ENCODE results near the gene PEX14. TPM values are rescaled to one million over a fixed set of nuclear protein-coding genes. Genes with fewer than 3 reads are reported as not detected.

PEX14 gene
- total and polyA plus RNA-seq, 9 of the 15 experiments (the other 6 are each of a cell fraction or from before 2014, with no cell fraction given), result 2.6 to 45.7 (median 22.7) TPM

DNA sequence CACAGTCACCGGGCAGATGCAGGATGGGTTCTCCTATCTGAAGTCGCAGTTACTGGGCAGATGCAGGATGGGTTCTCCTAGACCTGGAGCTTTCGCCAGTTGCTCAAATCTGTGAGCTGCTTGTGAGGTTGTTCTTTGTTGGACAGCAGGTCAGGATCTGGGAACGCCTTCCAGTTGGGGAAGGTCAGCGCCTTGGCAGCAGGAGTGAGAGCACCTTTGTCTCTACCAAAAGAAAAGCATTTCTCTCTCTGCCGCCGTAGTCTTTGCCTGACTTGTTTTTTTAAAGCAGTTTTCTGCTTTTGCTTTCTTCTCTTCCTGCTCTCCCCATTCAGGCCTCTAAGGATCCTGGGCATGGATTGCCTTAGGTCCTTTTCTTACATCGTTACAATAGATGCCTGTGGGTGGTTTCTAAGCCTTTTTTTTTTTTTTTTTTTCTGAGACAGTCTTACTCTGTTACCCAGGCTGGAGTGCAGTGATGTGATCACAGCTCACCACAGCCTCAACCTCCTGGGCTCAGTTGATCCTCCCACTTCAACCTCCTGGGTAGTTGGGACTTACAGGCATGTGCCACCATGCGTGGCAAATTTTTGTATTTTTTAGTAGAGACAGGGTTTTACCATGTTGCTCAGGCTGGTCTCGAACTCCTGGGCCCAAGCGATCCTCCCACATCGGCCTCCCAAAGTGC, 15.7 kb downstream of the PEX14 start (continued):
- TF ChIP-seq, protein P1, sequence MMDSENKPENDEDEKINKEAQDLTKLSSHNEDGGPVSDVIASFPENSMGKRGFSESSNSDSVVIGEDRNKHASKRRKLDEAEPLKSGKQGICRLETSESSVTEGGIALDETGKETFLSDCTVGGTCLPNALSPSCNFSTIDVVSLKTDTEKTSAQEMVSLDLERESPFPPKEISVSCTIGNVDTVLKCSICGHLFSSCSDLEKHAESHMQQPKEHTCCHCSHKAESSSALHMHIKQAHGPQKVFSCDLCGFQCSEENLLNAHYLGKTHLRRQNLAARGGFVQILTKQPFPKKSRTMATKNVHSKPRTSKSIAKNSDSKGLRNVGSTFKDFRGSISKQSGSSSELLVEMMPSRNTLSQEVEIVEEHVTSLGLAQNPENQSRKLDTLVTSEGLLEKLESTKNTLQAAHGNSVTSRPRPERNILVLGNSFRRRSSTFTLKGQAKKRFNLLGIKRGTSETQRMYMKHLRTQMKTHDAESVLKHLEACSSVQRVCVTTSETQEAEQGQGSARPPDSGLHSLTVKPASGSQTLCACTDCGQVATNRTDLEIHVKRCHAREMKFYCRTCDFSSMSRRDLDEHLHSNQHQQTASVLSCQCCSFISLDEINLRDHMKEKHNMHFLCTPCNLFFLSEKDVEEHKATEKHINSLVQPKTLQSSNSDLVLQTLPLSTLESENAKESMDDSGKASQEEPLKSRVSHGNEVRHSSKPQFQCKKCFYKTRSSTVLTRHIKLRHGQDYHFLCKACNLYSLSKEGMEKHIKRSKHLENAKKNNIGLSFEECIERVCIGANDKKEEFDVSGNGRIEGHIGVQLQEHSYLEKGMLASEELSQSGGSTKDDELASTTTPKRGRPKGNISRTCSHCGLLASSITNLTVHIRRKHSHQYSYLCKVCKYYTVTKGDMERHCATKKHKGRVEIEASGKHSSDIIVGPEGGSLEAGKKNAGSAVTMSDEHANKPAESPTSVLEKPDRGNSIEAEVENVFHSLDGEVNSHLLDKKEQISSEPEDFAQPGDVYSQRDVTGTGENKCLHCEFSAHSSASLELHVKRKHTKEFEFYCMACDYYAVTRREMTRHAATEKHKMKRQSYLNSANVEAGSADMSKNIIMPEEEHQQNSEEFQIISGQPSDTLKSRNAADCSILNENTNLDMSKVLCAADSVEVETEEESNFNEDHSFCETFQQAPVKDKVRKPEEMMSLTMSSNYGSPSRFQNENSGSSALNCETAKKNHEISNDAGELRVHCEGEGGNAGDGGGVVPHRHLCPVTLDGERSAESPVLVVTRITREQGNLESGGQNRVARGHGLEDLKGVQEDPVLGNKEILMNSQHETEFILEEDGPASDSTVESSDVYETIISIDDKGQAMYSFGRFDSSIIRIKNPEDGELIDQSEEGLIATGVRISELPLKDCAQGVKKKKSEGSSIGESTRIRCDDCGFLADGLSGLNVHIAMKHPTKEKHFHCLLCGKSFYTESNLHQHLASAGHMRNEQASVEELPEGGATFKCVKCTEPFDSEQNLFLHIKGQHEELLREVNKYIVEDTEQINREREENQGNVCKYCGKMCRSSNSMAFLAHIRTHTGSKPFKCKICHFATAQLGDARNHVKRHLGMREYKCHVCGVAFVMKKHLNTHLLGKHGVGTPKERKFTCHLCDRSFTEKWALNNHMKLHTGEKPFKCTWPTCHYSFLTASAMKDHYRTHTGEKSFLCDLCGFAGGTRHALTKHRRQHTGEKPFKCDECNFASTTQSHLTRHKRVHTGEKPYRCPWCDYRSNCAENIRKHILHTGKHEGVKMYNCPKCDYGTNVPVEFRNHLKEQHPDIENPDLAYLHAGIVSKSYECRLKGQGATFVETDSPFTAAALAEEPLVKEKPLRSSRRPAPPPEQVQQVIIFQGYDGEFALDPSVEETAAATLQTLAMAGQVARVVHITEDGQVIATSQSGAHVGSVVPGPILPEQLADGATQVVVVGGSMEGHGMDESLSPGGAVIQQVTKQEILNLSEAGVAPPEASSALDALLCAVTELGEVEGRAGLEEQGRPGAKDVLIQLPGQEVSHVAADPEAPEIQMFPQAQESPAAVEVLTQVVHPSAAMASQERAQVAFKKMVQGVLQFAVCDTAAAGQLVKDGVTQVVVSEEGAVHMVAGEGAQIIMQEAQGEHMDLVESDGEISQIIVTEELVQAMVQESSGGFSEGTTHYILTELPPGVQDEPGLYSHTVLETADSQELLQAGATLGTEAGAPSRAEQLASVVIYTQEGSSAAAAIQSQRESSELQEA (IDR thresholded peaks at IDR 0.05; ENCODE audit: low read depth), result no peak
- TF ChIP-seq RFX1 (IDR thresholded peaks at IDR 0.05) (no peak), EWSR1 (IDR thresholded peaks at IDR 0.05; ENCODE audit: borderline replicate concordance, low read depth, partially characterized antibody) (no peak), ELF2 (CRISPR knock-in tag; IDR thresholded peaks at IDR 0.05) (no peak), HDAC3 (IDR thresholded peaks at IDR 0.05; ENCODE audit: borderline replicate concordance, partially characterized antibody) (no peak), NCOA6 (IDR thresholded peaks at IDR 0.05) (no peak), HOXB6 (CRISPR knock-in tag; IDR thresholded peaks at IDR 0.05; ENCODE audit: borderline replicate concordance) (no peak), RBM17 (IDR thresholded peaks at IDR 0.05; ENCODE audit: borderline replicate concordance, low read depth, low read length) (no peak)
- TF ChIP-seq, protein P2, sequence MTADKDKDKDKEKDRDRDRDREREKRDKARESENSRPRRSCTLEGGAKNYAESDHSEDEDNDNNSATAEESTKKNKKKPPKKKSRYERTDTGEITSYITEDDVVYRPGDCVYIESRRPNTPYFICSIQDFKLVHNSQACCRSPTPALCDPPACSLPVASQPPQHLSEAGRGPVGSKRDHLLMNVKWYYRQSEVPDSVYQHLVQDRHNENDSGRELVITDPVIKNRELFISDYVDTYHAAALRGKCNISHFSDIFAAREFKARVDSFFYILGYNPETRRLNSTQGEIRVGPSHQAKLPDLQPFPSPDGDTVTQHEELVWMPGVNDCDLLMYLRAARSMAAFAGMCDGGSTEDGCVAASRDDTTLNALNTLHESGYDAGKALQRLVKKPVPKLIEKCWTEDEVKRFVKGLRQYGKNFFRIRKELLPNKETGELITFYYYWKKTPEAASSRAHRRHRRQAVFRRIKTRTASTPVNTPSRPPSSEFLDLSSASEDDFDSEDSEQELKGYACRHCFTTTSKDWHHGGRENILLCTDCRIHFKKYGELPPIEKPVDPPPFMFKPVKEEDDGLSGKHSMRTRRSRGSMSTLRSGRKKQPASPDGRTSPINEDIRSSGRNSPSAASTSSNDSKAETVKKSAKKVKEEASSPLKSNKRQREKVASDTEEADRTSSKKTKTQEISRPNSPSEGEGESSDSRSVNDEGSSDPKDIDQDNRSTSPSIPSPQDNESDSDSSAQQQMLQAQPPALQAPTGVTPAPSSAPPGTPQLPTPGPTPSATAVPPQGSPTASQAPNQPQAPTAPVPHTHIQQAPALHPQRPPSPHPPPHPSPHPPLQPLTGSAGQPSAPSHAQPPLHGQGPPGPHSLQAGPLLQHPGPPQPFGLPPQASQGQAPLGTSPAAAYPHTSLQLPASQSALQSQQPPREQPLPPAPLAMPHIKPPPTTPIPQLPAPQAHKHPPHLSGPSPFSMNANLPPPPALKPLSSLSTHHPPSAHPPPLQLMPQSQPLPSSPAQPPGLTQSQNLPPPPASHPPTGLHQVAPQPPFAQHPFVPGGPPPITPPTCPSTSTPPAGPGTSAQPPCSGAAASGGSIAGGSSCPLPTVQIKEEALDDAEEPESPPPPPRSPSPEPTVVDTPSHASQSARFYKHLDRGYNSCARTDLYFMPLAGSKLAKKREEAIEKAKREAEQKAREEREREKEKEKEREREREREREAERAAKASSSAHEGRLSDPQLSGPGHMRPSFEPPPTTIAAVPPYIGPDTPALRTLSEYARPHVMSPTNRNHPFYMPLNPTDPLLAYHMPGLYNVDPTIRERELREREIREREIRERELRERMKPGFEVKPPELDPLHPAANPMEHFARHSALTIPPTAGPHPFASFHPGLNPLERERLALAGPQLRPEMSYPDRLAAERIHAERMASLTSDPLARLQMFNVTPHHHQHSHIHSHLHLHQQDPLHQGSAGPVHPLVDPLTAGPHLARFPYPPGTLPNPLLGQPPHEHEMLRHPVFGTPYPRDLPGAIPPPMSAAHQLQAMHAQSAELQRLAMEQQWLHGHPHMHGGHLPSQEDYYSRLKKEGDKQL (CRISPR knock-in tag; IDR thresholded peaks at IDR 0.05; ENCODE audit: borderline replicate concordance), result no peak
